Neuronal stem cell (in vitro differentiated cells): ENCODE data around the gene ASF1A.

Experiments
- DNase-seq: peaks from one replicate; pipeline ENCODE4 v3.0.0-alpha.2; 2013; ENCODE audit warnings: low spot score
- H2AFZ ChIP-seq: one replicate; pipeline ENCODE4 v1.6.1; 2013; ENCODE audit warnings: mild to moderate bottlenecking, low read length, inconsistent platforms
- H2AK5ac ChIP-seq: 2 replicates; pipeline ENCODE4 v1.6.1; 2013; ENCODE audit warnings: low read depth, mild to moderate bottlenecking, inconsistent platforms, low read length, moderate library complexity, mixed read lengths
- H2BK120ac ChIP-seq: 2 replicates; pipeline ENCODE4 v1.6.1; 2013; ENCODE audit warnings: low read depth, mild to moderate bottlenecking, inconsistent platforms, low read length, moderate library complexity, mixed read lengths
- H2BK12ac ChIP-seq: one replicate; pipeline ENCODE4 v1.6.1; 2013; ENCODE audit warnings: low read length, inconsistent platforms
- H2BK15ac ChIP-seq: 2 replicates; pipeline ENCODE4 v1.6.1; 2013; ENCODE audit warnings: mild to moderate bottlenecking, low read length, inconsistent platforms, mixed read lengths
- H2BK5ac ChIP-seq: one replicate; pipeline ENCODE4 v1.6.1; 2013; ENCODE audit warnings: inconsistent platforms, mild to moderate bottlenecking, low read length, moderate library complexity
- H3K14ac ChIP-seq: one replicate; pipeline ENCODE4 v1.6.1; 2013; ENCODE audit warnings: low read length, inconsistent platforms
- H3K18ac ChIP-seq: 2 replicates; pipeline ENCODE4 v1.6.1; 2013; ENCODE audit warnings: low read length, inconsistent platforms
- H3K23ac ChIP-seq: 2 replicates; pipeline ENCODE4 v1.6.1; 2013; ENCODE audit warnings: low read depth, mild to moderate bottlenecking, mixed read lengths, low read length, inconsistent platforms; ENCODE audit not compliant: poor library complexity
- H3K27ac ChIP-seq: replicated peaks from 3 replicates; pipeline ENCODE4 v1.5.1; 2013; ENCODE audit warnings: low read length, inconsistent platforms
- H3K27me3 ChIP-seq, 3 experiments: 2 replicates each; pipeline ENCODE4 v1.6.1; 2013; ENCODE audit warnings: low read length in 3 of 3, mild to moderate bottlenecking in 2 of 3, inconsistent platforms in 1 of 3, low read depth in 1 of 3, mixed read lengths in 1 of 3, moderate library complexity in 1 of 3; ENCODE audit not compliant: control insufficient read depth in 3 of 3, insufficient read depth in 3 of 3
- H3K36me3 ChIP-seq, 2 donors: replicated peaks in 1 of 2; 2 replicates each; pipeline ENCODE4 v1.6.1; 2013; ENCODE audit warnings: low read length in 2 of 2; ENCODE audit not compliant: control insufficient read depth in 2 of 2, insufficient read depth in 2 of 2
- H3K4ac ChIP-seq: 2 replicates; pipeline ENCODE4 v1.6.1; 2013; ENCODE audit warnings: inconsistent platforms, mild to moderate bottlenecking, low read length, moderate library complexity
- H3K4me1 ChIP-seq, 2 donors: 1 replicate in 1 of 2; 2 replicates in 1 of 2; pipeline ENCODE4 v1.6.1; 2013; ENCODE audit warnings: low read length in 2 of 2, low read depth in 1 of 2; ENCODE audit not compliant: control insufficient read depth in 2 of 2, insufficient read depth in 1 of 2
- H3K4me2 ChIP-seq: one replicate; pipeline ENCODE4 v1.6.1; 2013; ENCODE audit warnings: mild to moderate bottlenecking, low read length, inconsistent platforms; ENCODE audit not compliant: insufficient read depth, poor library complexity, severe bottlenecking
- H3K4me3 ChIP-seq, 2 donors: 2 replicates each; pipeline ENCODE4 v1.5.1; 2013; ENCODE audit warnings: low read length in 2 of 2, mild to moderate bottlenecking in 2 of 2, inconsistent platforms in 1 of 2, moderate library complexity in 1 of 2
- H3K79me1 ChIP-seq: one replicate; pipeline ENCODE4 v1.6.1; 2013; ENCODE audit warnings: low read depth, mild to moderate bottlenecking, inconsistent platforms, low read length, moderate library complexity
- H3K9ac ChIP-seq: one replicate; pipeline ENCODE4 v1.6.1; 2013; ENCODE audit warnings: mild to moderate bottlenecking, low read depth, low read length, inconsistent platforms; ENCODE audit not compliant: poor library complexity
- H3K9me3 ChIP-seq, 2 donors: replicated peaks in 1 of 2; 2 replicates each; pipeline versions ENCODE3 to v1.6.1; 2013; ENCODE audit warnings: low read length in 2 of 2, mild to moderate bottlenecking in 2 of 2, inconsistent platforms in 1 of 2, low read depth in 1 of 2, mixed read lengths in 1 of 2, moderate library complexity in 1 of 2; ENCODE audit not compliant: control insufficient read depth in 2 of 2, insufficient read depth in 1 of 2
- H4K8ac ChIP-seq: one replicate; pipeline ENCODE4 v1.6.1; 2013; ENCODE audit warnings: low read depth, mild to moderate bottlenecking, inconsistent platforms, low read length, moderate library complexity
- H4K91ac ChIP-seq: one replicate; pipeline ENCODE4 v1.6.1; 2013; ENCODE audit warnings: low read length, low read depth, mild to moderate bottlenecking, inconsistent platforms; ENCODE audit not compliant: poor library complexity
- WGBS, 2 donors: extraction: QIAGEN DNeasy Blood & Tissue Kit; methylation state at CpG; one replicate each; pipeline ENCODE4 v1.1.7; 2013; ENCODE audit warnings: missing lambda C conversion rate in 2 of 2, mixed read lengths in 1 of 2; ENCODE audit not compliant: insufficient read length in 2 of 2, insufficient replicate concordance in 1 of 2; ENCODE audit errors: extremely low coverage in 2 of 2; 5-methylcytosine and 5-hydroxymethylcytosine counted together

The ASF1A gene

GRCh38 chr6:118917546-118918328 is 23.8 kb downstream of the ASF1A start:
- Histone ChIP-seq H2BK12ac (no peak overlapping the region), H2AK5ac (no peak overlapping the region), H3K18ac (no peak overlapping the region), H3K27ac (no peak overlapping the region), H3K27me3 (no peaks in the 10 kb centered on the region), H3K4ac (no peak overlapping the region), H3K4me3 (no peak overlapping the region), H2BK5ac (no peak overlapping the region), H4K8ac (no peak overlapping the region), H2BK120ac (no peak overlapping the region), H3K23ac (no peak overlapping the region), H3K14ac (no peak overlapping the region), H2BK15ac (no peak overlapping the region), H4K91ac (no peak overlapping the region), H3K4me2 (no peak overlapping the region), H2AFZ (no peak overlapping the region), H3K9me3 (peaks cover 0 to 1% of the 10 kb centered on the region in 2 donors), H3K79me1 (peaks cover 1% of the 10 kb centered on the region), H3K36me3 (peaks cover 12 to 100% of the 10 kb centered on the region in 2 donors), H3K9ac (no peak overlapping the region), H3K4me1 (no peaks in the 10 kb centered on the region)
- no CpG with 5 or more reads among the region's 5 CpGs for WGBS, 2 donors
- DNase-seq, result no peak

- Histone ChIP-seq H3K27me3 (no peaks in the 10 kb centered on the region), H2BK15ac (no peak overlapping the region), H3K23ac (no peak overlapping the region), H2BK120ac (no peak overlapping the region), H3K14ac (no peak overlapping the region), H2BK5ac (no peak overlapping the region), H3K4me2 (no peak overlapping the region), H4K91ac (no peak overlapping the region), H2AFZ (no peak overlapping the region), H3K4ac (no peak overlapping the region), H3K79me1 (peaks cover 1% of the 10 kb centered on the region), H3K27ac (no peak overlapping the region), H3K4me3 (no peak overlapping the region), H3K4me1 (no peaks in the 10 kb centered on the region), H4K8ac (no peak overlapping the region), H2BK12ac (no peak overlapping the region), H3K9me3 (peaks cover 0 to 1% of the 10 kb centered on the region in 2 donors), H3K9ac (no peak overlapping the region), H2AK5ac (no peak overlapping the region), H3K36me3 (peaks cover 12 to 100% of the 10 kb centered on the region in 2 donors), H3K18ac (no peak overlapping the region)
- no peak for DNase-seq
- WGBS, 2 donors, result no CpG with 5 or more reads among the region's 2 CpGs
Measured at GRCh38 chr6:118918329-118918725, 24.4 kb downstream of the ASF1A start.

GRCh38 chr6:118921084-118921483 is 27.1 kb downstream of the ASF1A start:
- Histone ChIP-seq H3K36me3 (peaks cover 12 to 100% of the 10 kb centered on the region in 2 donors), H3K14ac (no peak overlapping the region), H2BK15ac (no peak overlapping the region), H2BK12ac (no peak overlapping the region), H3K9me3 (peaks cover 0 to 3% of the 10 kb centered on the region in 2 donors), H3K4me1 (no peaks in the 10 kb centered on the region), H3K79me1 (peaks cover 1% of the 10 kb centered on the region), H3K27me3 (no peaks in the 10 kb centered on the region), H3K9ac (no peak overlapping the region), H4K8ac (no peak overlapping the region), H3K23ac (no peak overlapping the region), H4K91ac (no peak overlapping the region), H2AK5ac (no peak overlapping the region), H2BK5ac (no peak overlapping the region), H3K4me2 (no peak overlapping the region), H3K4me3 (no peak overlapping the region), H3K27ac (no peak overlapping the region), H3K4ac (no peak overlapping the region), H2BK120ac (no peak overlapping the region), H3K18ac (no peak overlapping the region), H2AFZ (no peak overlapping the region)
- WGBS, 2 donors, result no CpG with 5 or more reads among the region's 1 CpG
- no peak for DNase-seq

- Histone ChIP-seq H3K4ac (no peak overlapping the region), H3K14ac (no peak overlapping the region), H2BK5ac (no peak overlapping the region), H2BK12ac (no peak overlapping the region), H3K9me3 (peaks cover 2 to 7% of the 10 kb centered on the region in 2 donors), H3K18ac (no peak overlapping the region), H2AFZ (no peak overlapping the region), H3K4me3 (no peak overlapping the region), H3K79me1 (peaks cover 1% of the 10 kb centered on the region), H3K9ac (no peak overlapping the region), H3K4me2 (no peak overlapping the region), H4K91ac (no peak overlapping the region), H3K23ac (no peak overlapping the region), H3K4me1 (no peaks in the 10 kb centered on the region), H3K27me3 (no peaks in the 10 kb centered on the region), H4K8ac (no peak overlapping the region), H2BK120ac (no peak overlapping the region), H3K36me3 (peaks cover 12 to 99% of the 10 kb centered on the region in 2 donors), H2AK5ac (no peak overlapping the region), H3K27ac (no peak overlapping the region), H2BK15ac (no peak overlapping the region)
- DNase-seq, result no peak
- no CpG with 5 or more reads among the region's 3 CpGs for WGBS, 2 donors
Measured at GRCh38 chr6:118923035-118923434, 29.1 kb downstream of the ASF1A start.
